Measurements from ENCODE around the gene CD83.

The CD83 gene

DNA sequence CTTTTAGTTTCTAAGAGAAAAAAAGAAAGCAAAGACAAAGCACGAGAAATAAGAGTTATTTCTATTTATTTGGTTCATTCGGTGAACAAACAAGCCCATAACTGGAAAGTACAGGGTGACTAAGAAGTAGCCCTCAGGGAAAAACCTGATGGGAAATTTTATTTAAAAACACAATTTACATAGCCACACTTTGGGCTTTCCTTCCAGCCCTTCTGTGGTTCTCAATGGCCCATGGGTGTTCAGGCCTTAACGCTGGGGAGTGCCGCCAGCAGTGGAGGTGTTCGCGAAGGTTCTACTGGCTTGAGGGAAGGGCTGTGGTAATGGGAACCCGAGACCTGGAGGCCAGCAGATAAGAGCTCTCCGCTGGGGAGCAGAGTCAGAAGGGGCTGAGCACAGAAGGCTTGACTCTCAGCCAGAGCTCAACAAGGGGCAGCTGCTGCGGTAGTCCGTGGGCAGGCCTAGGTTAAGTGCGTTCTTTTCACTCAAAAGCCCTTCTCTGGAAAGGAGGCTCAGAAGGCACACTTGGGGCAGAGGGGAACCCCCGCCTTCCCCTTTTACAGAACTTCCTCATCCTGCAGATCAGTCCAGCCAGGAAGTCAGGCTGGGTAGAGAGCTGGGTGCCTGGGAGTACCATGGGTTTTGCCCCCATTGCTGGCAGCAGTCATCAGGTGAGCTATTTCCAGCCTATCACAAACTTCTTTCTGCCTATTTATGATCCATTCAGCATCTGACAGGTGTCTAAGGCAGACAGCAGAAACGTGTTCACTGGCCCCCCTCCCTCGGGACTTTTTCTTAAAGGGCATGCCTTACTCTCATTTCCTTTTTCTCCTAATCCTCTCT, 8.8 kb upstream of the CD83 start:
- no peak for TF ChIP-seq CTCF (IDR thresholded peaks at IDR 0.05; ENCODE audit: low read depth, low read length, missing control alignments)
- no peak overlapping the region for H3K4me3 ChIP-seq (replicated peaks; ENCODE audit: low read depth, low read length)

DNA sequence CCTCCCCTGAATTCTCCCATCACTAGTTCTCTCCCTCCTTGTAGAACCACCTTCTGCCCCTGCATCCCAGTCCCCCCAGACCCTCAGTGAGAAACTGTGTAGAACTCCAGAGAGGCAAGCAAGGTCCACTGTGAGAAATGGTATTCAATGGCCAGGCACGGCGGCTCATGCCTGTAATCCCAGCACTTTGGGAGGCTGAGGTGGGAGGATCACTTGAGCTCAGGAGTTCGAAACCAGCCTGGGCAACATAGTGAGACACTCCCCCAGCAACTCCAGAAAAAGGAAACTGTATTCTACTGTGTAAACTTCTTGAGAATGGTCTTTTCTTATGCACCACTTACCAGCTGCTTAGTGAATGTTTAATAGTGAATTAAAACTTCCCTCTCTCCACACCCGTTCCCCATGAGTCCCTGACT, 8.2 kb upstream of the CD83 start:
- DNase-seq (ENCODE audit: extremely low read depth, low read depth) = no peak
- H3K4me3 ChIP-seq (replicated peaks; ENCODE audit: low read depth, low read length) = no peak overlapping the region
- no peak for TF ChIP-seq CTCF (IDR thresholded peaks at IDR 0.05; ENCODE audit: low read depth, low read length, missing control alignments)

More for the DNA sequence above, 8.8 kb upstream of the CD83 start:
- no peak for DNase-seq (ENCODE audit: extremely low read depth, low read depth)

DNA sequence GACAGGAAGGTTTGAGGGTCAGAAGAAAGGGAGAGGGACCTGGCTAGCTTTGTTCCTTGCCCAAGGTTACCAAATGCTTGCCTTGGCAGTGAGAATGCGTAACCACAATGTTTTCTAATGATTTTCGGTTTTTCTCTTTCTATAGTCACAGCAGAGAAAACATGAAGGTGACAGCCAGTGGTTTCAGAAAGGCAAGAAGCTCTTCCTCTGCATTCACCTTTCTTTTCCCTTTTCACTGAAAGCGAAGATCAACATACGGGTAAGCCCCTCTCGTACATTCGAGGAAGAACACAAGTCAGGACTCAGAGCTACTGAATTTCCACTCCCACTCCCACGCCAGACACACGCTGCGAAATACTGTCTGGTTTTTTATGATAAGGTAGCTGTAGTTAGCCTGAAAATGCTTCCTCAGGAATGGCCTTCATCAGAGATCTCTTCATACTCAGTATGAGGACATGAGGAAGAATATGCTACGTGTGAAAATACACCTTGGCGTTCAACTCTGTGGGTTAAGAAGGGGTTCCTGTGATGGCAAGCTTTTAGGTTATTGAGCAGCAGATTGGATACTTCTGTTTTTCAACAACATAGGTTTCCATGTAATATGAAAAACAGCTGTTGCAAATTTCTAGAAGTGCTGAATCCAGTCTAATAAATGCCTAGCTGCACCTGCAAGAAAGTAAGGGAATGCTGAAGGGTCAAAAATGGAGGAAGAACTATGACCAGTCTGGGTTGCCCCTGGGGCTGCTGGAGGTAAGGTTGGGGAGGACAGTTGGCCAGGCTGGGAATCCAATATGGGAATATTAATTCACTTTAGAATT, 7.4 kb upstream of the CD83 start:
- no peak for DNase-seq (ENCODE audit: extremely low read depth, low read depth)
- H3K4me3 ChIP-seq (replicated peaks; ENCODE audit: low read depth, low read length) = no peak overlapping the region
- TF ChIP-seq CTCF (IDR thresholded peaks at IDR 0.05; ENCODE audit: low read depth, low read length, missing control alignments) = no peak

DNA sequence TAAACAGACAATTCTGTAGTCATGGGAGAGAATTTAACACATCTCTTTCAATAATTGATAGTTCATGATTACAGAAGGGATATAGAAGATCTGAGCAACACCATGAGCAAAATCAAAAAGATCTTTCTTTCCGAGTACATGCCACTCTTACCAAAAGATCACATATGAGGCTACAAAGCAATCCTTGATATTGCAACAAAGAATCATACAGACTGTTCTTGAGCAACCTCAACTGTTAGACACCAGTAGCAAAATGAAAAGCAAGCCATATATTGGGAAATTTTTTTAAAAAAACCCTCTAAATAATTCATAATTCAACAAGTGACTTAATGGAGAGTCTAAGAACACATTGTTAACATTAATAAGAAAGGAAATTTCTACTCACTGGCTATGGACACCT, 3.6 kb upstream of the CD83 start:
- H3K4me3 ChIP-seq (replicated peaks; ENCODE audit: low read depth, low read length) = no peak overlapping the region
- no peak for TF ChIP-seq CTCF (IDR thresholded peaks at IDR 0.05; ENCODE audit: low read depth, low read length, missing control alignments)
- DNase-seq (ENCODE audit: extremely low read depth, low read depth) = no peak

GRCh38 chr6:14118091-14118439, 493 bp downstream of the CD83 start:
- no peak for DNase-seq (ENCODE audit: extremely low read depth, low read depth)
- H3K4me3 ChIP-seq (replicated peaks; ENCODE audit: low read depth, low read length) = peak overlapping the region; percentile 57
- TF ChIP-seq CTCF (IDR thresholded peaks at IDR 0.05; ENCODE audit: low read depth, low read length, missing control alignments) = no peak

DNA sequence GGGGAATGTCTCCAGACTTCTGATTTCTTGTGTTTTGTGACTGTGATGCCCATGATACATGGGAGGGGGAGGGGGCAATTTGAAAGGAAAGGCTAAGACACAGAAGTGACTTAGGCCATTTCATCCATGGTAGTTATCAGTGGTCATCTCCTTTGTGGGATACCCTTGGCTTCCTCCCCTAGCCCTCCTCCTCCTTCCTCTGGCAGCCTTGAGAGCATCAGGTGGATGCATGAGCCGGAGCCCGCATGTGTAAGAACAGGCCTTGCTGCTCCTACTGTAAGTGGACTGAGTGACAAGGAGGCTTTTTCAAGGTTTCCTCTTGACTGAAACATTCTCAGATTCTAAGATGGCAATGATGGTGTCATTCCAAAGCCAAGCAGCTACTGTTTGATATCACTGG, 874 bp downstream of the CD83 start:
- peak overlapping the region; percentile 57 for H3K4me3 ChIP-seq (replicated peaks; ENCODE audit: low read depth, low read length)
- TF ChIP-seq CTCF (IDR thresholded peaks at IDR 0.05; ENCODE audit: low read depth, low read length, missing control alignments) = no peak
- no peak for DNase-seq (ENCODE audit: extremely low read depth, low read depth)

Data from HFF-Myc (cell line).